GM21381 (cell line): ENCODE measurements around the gene OSBPL2.

Experiments
- ATAC-seq: cut with Tn5 transposase; IDR thresholded peaks from one replicate; pipeline ENCODE4 v1.9.1; 2021; ENCODE audit warnings: mild to moderate bottlenecking, moderate library complexity; ENCODE audit not compliant: unreplicated experiment

The OSBPL2 gene

GRCh38 chr20:62237801-62238568 is at the start of gene OSBPL2:
OSBPL2 (plus strand) TSS chr20:62238521; CDS start chr20:62256185, 17,664 bp downstream.
- ATAC-seq: peak; percentile 96

GRCh38 chr20:62190639-62191411 is 47.5 kb upstream of the OSBPL2 start:
- ATAC-seq: no peak

- no peak for ATAC-seq
Observed at GRCh38 chr20:62191781-62192559, 46.4 kb upstream of the OSBPL2 start.

- no peak for ATAC-seq
Observed at GRCh38 chr20:62192635-62193034, 45.7 kb upstream of the OSBPL2 start.

GRCh38 chr20:62193079-62194025 is 45.0 kb upstream of the OSBPL2 start:
- no peak for ATAC-seq

GRCh38 chr20:62195075-62195405 is 43.3 kb upstream of the OSBPL2 start:
- no peak for ATAC-seq

- no peak for ATAC-seq
Observed at GRCh38 chr20:62195736-62196135, 42.6 kb upstream of the OSBPL2 start.

GRCh38 chr20:62196286-62196685 is 42.0 kb upstream of the OSBPL2 start:
- ATAC-seq: no peak

- ATAC-seq: no peak
Observed at GRCh38 chr20:62197311-62197710, 41.0 kb upstream of the OSBPL2 start.

- ATAC-seq: no peak
Observed at GRCh38 chr20:62197801-62198200, 40.5 kb upstream of the OSBPL2 start.

GRCh38 chr20:62198496-62198895 is 39.8 kb upstream of the OSBPL2 start:
- no peak for ATAC-seq

GRCh38 chr20:62198931-62199330 is 39.4 kb upstream of the OSBPL2 start:
- no peak for ATAC-seq

- no peak for ATAC-seq
Observed at GRCh38 chr20:62200491-62201172, 37.7 kb upstream of the OSBPL2 start.

- peak; percentile 62 for ATAC-seq
Observed at GRCh38 chr20:62201173-62202082, 36.9 kb upstream of the OSBPL2 start.

GRCh38 chr20:62202083-62202395 is 36.3 kb upstream of the OSBPL2 start:
- ATAC-seq: no peak

GRCh38 chr20:62202676-62203377 is 35.5 kb upstream of the OSBPL2 start:
- no peak for ATAC-seq

GRCh38 chr20:62203378-62204030 is 34.8 kb upstream of the OSBPL2 start:
- no peak for ATAC-seq
